ENCODE data around the gene PEAR1. TPM values are rescaled to one million over a fixed set of nuclear protein-coding genes. Genes with fewer than 3 reads are reported as not detected.
A peak's percentile ranks its signal among the peaks of the same experiment; 100 is the strongest.

The PEAR1 gene
- total RNA-seq, 1 experiment from 2014 or later, result 7.1 TPM

GRCh38 chr1:156927215-156928042, 33.9 kb downstream of the PEAR1 start:
- peak; percentile 50 for DNase-seq (ENCODE audit: low spot score)

GRCh38 chr1:156928043-156928602, 34.6 kb downstream of the PEAR1 start:
- in situ Hi-C loops (cut with HindIII; ENCODE audit: low sequenced_read_pairs), result no loop called here
- DNase-seq (ENCODE audit: low spot score), result no peak

More at GRCh38 chr1:156927215-156928042, 33.9 kb downstream of the PEAR1 start:
- in situ Hi-C loops (cut with HindIII; ENCODE audit: low sequenced_read_pairs), result no loop called here

GRCh38 chr1:156929596-156930238, 36.2 kb downstream of the PEAR1 start:
- in situ Hi-C loops (cut with HindIII; ENCODE audit: low sequenced_read_pairs), result no loop called here
- no peak for DNase-seq (ENCODE audit: low spot score)

DNA sequence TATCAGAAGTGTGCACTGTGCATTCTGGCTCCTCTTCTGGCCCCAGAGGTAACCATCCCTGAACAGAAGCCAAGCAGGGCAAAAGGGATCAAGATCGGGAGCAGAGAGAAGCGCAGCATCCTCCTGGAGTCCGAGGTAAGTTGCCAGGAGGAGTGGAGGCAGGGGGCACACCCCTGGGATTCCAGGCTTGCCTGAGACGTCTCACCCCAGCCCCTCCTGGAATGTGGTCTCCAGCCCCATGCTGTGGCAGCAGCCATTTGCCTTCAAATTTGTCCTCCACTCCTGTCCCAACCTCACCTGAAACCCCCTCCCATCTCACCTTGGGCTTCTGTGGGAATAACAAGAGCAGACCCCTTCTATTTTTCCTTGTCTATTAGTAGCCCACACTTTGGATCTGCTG, 37.0 kb downstream of the PEAR1 start:
- no peak for DNase-seq (ENCODE audit: low spot score)
- in situ Hi-C loops (cut with HindIII; ENCODE audit: low sequenced_read_pairs), result no loop called here

GRCh38 chr1:156931211-156931952, 37.9 kb downstream of the PEAR1 start:
- in situ Hi-C loops (cut with HindIII; ENCODE audit: low sequenced_read_pairs), result no loop called here
- no peak for DNase-seq (ENCODE audit: low spot score)

GRCh38 chr1:156931974-156932710, 38.6 kb downstream of the PEAR1 start:
- in situ Hi-C loops (cut with HindIII; ENCODE audit: low sequenced_read_pairs), result no loop called here
- DNase-seq (ENCODE audit: low spot score), result no peak

DNA sequence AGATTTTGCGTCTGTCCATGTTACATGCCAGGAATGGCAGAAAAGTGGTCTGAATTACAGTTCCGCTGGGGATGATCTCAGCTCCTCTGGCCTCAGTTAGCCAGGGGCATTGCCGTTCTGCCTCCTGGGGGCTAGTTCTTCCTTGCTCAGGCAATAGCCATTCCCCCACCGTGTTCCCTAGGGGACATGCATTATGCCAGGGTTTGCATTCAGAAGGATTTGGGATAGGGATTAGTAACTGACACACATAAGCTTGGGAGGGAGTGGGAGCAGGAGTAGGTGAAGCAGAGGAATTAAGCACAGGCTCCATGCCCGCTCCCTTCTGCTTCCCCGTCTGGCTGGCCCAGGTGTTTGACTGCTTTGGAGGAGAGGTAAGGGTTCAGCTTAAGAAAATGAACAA, 39.6 kb downstream of the PEAR1 start:
- in situ Hi-C loops (cut with HindIII; ENCODE audit: low sequenced_read_pairs), result no loop called here

DNA sequence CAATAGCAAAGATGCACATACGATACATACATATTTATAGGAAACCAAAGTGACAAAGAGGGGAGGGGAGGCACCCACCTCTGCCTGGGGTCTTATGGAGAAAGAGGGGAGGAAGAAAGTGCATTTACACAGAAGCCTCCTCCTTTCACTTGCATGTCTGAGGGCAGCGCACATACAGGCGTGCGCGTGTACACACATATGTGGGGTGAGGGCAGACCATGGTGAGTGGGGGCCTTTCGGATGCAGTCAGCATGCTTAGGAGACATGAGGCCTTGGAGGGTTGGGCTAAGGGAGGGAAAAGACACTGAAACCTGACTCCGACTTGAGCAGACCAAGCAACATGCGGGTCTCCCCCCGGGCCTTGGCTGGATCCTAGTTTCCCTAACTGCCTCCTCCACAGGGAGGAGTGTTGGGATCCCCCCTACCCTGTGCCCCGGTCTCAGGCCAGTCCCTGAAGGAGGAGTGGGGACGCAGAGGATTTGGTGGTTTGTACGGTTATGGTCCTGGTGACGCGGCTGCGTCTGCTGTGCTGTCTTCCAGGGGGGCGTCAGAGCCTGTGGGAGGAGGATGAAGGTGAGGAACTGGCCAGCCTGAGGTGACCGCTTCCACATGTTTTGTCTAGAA, 42.1 kb downstream of the PEAR1 start:
- in situ Hi-C loops (cut with HindIII; ENCODE audit: low sequenced_read_pairs), result no loop called here
- DNase-seq (ENCODE audit: low spot score), result no peak

More for the DNA sequence above, 39.6 kb downstream of the PEAR1 start:
- DNase-seq (ENCODE audit: low spot score), result no peak

DNA sequence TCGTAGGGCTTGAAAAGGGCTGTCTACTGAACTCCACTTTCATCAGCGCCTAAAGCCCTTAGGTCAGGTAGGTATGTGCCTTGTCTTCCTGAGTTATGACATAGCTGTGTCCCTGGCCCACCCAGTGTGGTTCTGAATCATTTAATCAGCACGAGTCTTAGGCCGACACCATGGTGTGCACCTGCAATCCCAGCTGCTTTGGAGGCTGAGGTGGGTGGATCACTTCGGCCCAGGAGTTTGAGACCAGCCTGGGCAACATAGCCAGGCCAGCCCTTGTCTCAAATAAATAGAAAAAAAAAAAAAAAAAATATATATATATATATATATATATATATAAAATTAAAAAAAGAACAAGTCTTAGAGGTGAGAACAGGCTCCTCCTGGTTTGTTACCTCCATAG, 42.7 kb downstream of the PEAR1 start:
- in situ Hi-C loops (cut with HindIII; ENCODE audit: low sequenced_read_pairs), result no loop called here
- DNase-seq (ENCODE audit: low spot score), result no peak

DNA sequence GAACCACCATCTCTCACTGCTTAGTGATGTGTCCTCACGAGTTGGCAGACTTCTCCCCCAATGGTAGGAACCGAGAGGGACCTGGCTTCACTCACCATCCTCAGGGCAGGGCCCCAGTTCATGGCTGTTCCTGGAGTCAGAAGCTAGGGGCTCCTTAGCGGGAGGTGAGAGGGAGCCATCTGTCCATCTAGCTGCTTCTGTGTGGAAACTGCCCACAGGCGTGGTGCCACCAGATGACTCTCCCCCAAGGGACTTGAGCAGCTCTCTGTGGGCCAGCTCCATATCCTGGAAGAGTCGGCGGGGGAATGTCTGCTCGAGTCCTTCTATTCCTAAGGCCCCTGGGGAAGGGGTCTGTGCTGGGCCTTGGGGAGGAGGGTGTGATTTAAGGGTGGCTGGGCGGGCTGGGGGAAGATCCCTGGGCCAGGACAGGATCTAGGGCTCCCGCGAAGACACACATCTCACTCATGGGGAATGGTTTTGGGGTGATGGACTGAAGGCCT, 43.3 kb downstream of the PEAR1 start:
- in situ Hi-C loops (cut with HindIII; ENCODE audit: low sequenced_read_pairs), result no loop called here
- peak; percentile 9 for DNase-seq (ENCODE audit: low spot score)

- no peak for DNase-seq (ENCODE audit: low spot score)
- in situ Hi-C loops (cut with HindIII; ENCODE audit: low sequenced_read_pairs), result no loop called here
These were observed 44.4 kb downstream of the PEAR1 start for GRCh38 chr1:156937883-156938282.

DNA sequence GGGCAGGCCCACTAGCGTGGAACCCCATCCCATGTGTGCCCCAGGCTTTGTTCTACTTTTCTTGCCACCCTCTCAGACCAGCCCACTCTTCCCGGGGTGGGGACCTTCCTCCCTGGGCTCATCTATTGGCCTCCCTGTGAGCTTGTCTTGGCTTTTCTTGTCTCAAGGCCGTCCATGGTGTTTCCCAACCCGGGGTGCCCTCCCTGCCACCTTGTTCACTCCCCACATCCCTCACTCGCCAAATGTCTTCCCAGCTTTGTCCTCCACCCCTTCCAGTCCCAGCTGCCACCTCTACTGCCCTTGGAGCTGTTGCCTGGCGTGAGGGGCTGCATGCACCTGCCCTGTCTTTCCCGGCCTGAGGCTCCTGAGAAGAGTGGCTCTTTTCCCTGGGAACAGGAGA, 45.3 kb downstream of the PEAR1 start:
- no peak for DNase-seq (ENCODE audit: low spot score)
- in situ Hi-C loops (cut with HindIII; ENCODE audit: low sequenced_read_pairs), result no loop called here

- in situ Hi-C loops (cut with HindIII; ENCODE audit: low sequenced_read_pairs), result no loop called here
- no peak for DNase-seq (ENCODE audit: low spot score)
These were observed 46.3 kb downstream of the PEAR1 start for GRCh38 chr1:156939786-156940334.

DNA sequence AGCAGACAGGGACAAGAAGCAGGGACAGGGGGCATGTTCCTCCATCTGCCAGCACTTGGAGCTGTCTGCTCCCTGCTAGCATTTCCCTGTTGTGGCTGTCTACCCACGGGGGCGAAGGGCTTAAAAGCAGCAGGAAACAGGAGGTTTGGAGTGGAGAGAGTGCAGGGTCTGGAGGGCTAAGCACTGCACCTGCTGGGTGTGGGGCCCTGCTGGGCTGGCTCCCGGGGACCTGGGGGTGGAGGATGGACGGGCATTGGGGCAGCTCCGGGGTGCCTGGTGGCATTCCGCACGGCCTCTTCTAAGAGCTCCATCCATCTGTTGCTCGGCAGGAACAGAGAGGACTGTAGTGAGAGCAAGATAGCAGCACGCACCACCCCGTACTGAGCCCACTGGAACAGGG, 48.2 kb downstream of the PEAR1 start:
- DNase-seq (ENCODE audit: low spot score), result peak; percentile 23
- in situ Hi-C loops (cut with HindIII; ENCODE audit: low sequenced_read_pairs), result no loop called here

- DNase-seq (ENCODE audit: low spot score), result no peak
- in situ Hi-C loops (cut with HindIII; ENCODE audit: low sequenced_read_pairs), result no loop called here
These were observed 48.7 kb downstream of the PEAR1 start for GRCh38 chr1:156942176-156942575.

GRCh38 chr1:156942576-156942975, 49.1 kb downstream of the PEAR1 start:
- in situ Hi-C loops (cut with HindIII; ENCODE audit: low sequenced_read_pairs), result no loop called here
- no peak for DNase-seq (ENCODE audit: low spot score)

DNA sequence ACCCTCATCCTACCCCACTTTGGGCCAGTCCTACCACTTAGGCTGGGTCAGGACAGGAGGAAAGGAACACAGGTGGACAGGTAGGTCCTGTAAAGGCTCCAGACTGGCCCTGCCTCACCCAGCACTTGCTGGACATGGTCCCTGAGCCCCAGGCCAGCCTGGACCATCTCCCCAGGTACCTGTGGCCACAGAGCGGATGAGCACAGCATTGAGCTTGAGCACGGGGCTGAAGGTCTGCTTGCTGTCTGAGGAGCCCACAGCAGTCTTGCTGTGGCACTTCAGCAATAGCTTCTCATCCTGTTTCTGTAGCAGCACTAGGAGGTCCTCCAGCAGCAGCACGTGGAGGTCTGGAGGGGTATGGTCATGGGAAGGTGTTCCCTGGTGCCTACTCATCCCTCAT, 50.2 kb downstream of the PEAR1 start:
- in situ Hi-C loops (cut with HindIII; ENCODE audit: low sequenced_read_pairs), result no loop called here

GRCh38 chr1:156944268-156944667, 50.8 kb downstream of the PEAR1 start:
- in situ Hi-C loops (cut with HindIII; ENCODE audit: low sequenced_read_pairs), result no loop called here
- no peak for DNase-seq (ENCODE audit: low spot score)

More for the DNA sequence above, 50.2 kb downstream of the PEAR1 start:
- no peak for DNase-seq (ENCODE audit: low spot score)
